GM03348 (cell line): ENCODE data around the gene LYPD4.

Experiments used
- DNase-seq: peaks from one replicate; pipeline ENCODE4 v3.0.0; 2012; ENCODE audit warnings: low spot score

Gene LYPD4

GRCh38 chr19:41872775-41873647 lies 28.5 kb upstream of the LYPD4 start:
- peak; percentile 62 for DNase-seq

GRCh38 chr19:41872384-41872774 lies 27.9 kb upstream of the LYPD4 start:
- no peak for DNase-seq

GRCh38 chr19:41871573-41872383 lies 27.3 kb upstream of the LYPD4 start:
- DNase-seq = no peak

- peak; percentile 46 for DNase-seq
These were observed 26.0 kb upstream of the LYPD4 start for GRCh38 chr19:41870401-41870873.

GRCh38 chr19:41869374-41869955 lies 25.0 kb upstream of the LYPD4 start:
- DNase-seq = no peak

GRCh38 chr19:41868989-41869300 lies 24.5 kb upstream of the LYPD4 start:
- DNase-seq = no peak

GRCh38 chr19:41868120-41868988 lies 23.9 kb upstream of the LYPD4 start:
- no peak for DNase-seq

GRCh38 chr19:41866284-41866683 lies 21.8 kb upstream of the LYPD4 start:
- DNase-seq = no peak

GRCh38 chr19:41864374-41864773 lies 19.9 kb upstream of the LYPD4 start:
- DNase-seq = no peak

GRCh38 chr19:41863209-41863931 lies 18.9 kb upstream of the LYPD4 start:
- DNase-seq = no peak

GRCh38 chr19:41862445-41862986 lies 18.0 kb upstream of the LYPD4 start:
- DNase-seq = no peak

GRCh38 chr19:41861846-41862245 lies 17.4 kb upstream of the LYPD4 start:
- no peak for DNase-seq

- no peak for DNase-seq
These were observed 16.8 kb upstream of the LYPD4 start for GRCh38 chr19:41861116-41861768.

- DNase-seq = peak; percentile 30
These were observed 16.1 kb upstream of the LYPD4 start for GRCh38 chr19:41860419-41861115.

GRCh38 chr19:41859618-41860418 lies 15.3 kb upstream of the LYPD4 start, which contains the start of gene RPS19:
TSS of gene RPS19 (plus strand) at chr19:41860255. CDS start at chr19:41860775, 520 bp downstream.
- DNase-seq = peak; percentile 97

- DNase-seq = no peak
These were observed 14.7 kb upstream of the LYPD4 start for GRCh38 chr19:41859213-41859617.

- no peak for DNase-seq
These were observed 9.3 kb upstream of the LYPD4 start for GRCh38 chr19:41853768-41854167.

GRCh38 chr19:41853344-41853743 lies 8.9 kb upstream of the LYPD4 start:
- DNase-seq = no peak

GRCh38 chr19:41851456-41851855 lies 7.0 kb upstream of the LYPD4 start:
- no peak for DNase-seq
